A549 treated with dexamethasone at 1 μM for 4 hours (cell line): ENCODE results near the gene FAM177A1. TPM values are rescaled to one million over a fixed set of nuclear protein-coding genes. Genes with fewer than 3 reads are reported as not detected.

Experiments
- total RNA-seq: library from RNA; stranded (reverse); fragments of 200-300 nt; extraction: Qiagen RNA extraction; gene quantifications from 5 replicates; pipeline ENCODE4 v1.2.3, GENCODE V29; 2022

FAM177A1 gene, protein sequence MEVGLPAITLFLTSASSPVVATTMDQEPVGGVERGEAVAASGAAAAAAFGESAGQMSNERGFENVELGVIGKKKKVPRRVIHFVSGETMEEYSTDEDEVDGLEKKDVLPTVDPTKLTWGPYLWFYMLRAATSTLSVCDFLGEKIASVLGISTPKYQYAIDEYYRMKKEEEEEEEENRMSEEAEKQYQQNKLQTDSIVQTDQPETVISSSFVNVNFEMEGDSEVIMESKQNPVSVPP
- 101 to 123 TPM (median 121 TPM) in 5 replicates for total RNA-seq

DNA sequence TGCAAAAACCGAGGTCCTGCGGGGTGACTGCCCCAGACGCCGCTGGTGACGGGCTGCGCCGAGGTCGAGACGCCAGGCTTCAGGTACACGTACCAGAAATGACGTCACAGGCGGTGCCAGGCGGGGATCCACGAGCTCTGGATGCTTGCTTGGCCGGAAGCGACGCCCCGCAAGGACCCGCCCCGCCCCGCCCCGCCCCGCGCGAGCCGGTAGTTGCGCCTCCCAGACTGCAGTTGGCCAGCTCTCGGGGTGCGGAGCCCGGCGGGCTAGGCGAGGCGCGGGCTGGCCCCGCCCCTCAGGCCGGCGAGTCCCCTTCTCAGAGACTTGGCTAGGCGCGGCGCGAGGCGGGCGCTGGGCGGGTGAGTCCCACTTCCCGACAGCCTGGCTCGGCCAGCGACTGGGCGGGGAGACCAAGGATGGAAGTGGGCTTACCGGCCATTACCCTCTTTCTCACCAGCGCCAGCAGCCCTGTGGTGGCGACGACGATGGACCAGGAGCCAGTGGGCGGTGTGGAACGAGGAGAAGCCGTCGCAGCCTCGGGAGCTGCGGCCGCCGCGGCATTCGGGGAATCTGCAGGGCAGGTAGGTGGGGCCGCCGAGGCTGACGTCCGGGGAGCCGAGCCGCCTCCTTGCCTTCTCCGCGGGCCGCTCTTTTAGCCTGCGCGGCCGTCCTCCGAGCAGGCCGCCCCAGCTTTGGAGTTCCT is at the start of gene FAM177A1:
Gene FAM177A1, plus strand, starts transcription at position 225 of the 703 bp plus-strand sequence. Its CDS starts 192 bp downstream, at position 417.

DNA sequence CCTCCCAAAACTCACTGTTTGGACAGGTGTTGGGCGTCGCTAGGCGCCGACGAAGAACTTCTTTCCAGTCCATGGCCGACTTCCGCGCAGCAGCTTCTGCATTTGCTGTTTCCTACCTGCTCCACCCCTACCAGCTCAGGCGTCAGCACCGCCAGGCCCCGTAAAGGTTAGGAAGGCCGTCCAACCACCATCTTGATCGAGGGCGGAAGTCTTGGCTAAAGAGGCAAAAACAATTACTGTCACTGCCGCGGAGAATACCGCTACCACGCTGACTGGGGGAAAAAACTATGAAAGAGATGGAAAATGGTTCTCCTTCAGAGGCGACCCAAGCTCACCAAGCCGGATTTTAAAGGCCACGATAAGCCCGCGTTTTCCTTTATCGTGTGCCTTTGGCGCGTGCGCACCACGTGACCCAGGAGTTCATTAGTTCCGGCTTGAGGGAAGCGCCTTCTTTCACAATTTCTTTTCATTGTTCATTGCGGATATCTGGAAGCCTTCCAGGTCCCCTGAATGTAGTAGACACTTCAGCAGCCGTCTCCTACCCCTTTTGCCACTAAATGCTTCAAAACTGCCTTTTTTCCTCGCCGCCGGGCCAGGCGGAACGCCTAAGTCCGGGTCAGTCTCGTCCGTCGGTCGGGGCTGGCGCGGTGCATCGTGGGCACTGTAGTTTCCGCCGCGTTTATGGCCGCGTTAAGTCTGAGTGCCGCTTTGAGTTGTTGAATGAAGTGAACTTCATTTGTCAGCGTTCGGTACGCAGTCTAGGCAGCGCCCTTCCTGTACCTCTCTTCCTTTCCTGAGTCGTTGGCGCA is 76.0 kb downstream of the FAM177A1 start, which contains the start of the genes PPP2R3C and PRORP:
Gene PPP2R3C, minus strand, starts transcription at position 104 of the 809 bp plus-strand sequence. Its CDS starts 31 bp downstream, at position 73.
Gene PRORP, plus strand, starts transcription at position 666 of the 809 bp plus-strand sequence. CDS start 694 bp downstream, outside the sequence.

Other genes with a start within 250 kb of the FAM177A1 start
- 24.9 to 32.3 TPM (median 29.8 TPM) in 5 replicates for gene BAZ1A, start 170.9 kb upstream of the FAM177A1 start, total RNA-seq
- 60.4 to 68.0 TPM (median 63.3 TPM) in 5 replicates for gene SRP54, start 63.3 kb upstream of the FAM177A1 start, total RNA-seq
- 23.0 to 29.9 TPM (median 26.0 TPM) in 5 replicates for gene PPP2R3C, start 75.7 kb downstream of the FAM177A1 start, total RNA-seq
- 33.1 to 42.5 TPM (median 40.5 TPM) in 5 replicates for gene PRORP, start 76.3 kb downstream of the FAM177A1 start, total RNA-seq
- 262 to 308 TPM (median 278 TPM) in 5 replicates for gene PSMA6, start 246.1 kb downstream of the FAM177A1 start, total RNA-seq